Embryonic facial prominence (tissue), 1 donor: Measurements from ENCODE around the gene COL4A2.

Experiments
- DNase-seq: peaks from one replicate; pipeline ENCODE4 v3.0.0-alpha.2; 2016; ENCODE audit errors: extremely low spot score

The COL4A2 gene

DNA sequence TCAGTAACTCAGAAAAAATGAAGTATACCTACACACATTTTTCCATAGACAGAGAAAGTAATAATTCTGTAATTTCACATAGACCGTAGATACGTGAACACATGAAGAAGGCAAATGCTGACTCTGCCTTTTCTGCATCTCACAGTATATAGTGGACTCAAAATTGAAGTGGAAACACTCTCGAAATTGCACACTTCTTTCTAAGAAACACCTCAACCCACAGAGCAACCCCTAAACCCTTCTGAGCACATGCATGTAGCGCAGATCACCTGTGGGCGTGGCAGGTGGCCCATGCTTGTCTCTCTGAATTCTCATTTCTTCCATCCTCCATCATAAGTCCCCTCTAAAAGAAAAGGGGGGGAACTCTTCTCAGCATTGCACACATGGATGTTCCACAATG is 34.9 kb upstream of the COL4A2 start:
- DNase-seq = no peak

- no peak for DNase-seq
Measured at GRCh38 chr13:110272651-110273050, 34.4 kb upstream of the COL4A2 start.

DNA sequence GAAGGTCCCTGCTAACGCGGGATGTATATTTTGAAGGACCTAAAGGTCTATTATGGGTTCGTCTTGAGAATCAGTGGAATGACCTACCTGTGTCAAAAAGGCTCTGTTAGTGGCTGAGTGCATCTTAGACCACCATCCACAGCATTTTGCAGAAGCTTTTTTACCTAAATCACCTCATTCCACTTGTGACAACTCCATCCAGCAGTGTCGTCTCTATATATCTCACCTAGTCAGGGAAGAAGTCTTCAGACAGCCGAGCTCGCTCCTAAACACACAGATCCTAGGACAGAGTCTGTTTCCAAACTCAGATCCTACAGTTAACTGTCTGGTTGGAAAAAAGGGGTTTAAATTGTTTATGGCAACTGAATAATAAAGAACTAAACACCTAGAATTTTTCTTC is 33.8 kb upstream of the COL4A2 start:
- no peak for DNase-seq

GRCh38 chr13:110274687-110275086 is 32.4 kb upstream of the COL4A2 start:
- DNase-seq = no peak

DNA sequence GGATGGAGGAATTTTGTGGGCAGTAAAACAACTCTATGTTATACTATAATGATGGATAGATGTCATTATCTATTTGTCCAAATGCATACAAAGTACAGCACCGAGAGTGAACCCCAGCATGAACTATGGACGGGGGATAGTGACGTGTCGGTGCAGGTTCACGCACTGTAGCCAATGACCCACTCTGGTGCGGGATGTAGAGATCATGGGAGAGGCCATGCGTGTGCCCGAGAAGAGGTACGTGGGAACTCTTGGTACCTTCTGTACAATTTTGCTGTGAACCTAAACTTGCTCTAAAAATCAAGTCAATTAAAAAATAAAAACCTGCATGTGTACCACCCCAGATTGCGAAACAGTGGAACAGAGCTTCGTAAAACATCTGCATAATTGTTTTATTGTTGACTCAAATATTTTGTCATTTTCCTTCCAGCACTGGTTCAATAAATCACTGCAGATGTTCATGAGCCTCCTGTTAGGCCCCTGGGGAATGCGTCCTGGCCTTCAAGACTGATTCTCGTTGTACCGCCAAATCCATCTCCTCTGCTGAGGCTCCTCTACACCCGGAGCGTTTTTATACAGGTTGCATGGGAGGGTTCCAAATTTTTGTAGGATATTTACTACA is 31.0 kb upstream of the COL4A2 start:
- DNase-seq = no peak

GRCh38 chr13:110276553-110276950 is 30.5 kb upstream of the COL4A2 start:
- DNase-seq = no peak

DNA sequence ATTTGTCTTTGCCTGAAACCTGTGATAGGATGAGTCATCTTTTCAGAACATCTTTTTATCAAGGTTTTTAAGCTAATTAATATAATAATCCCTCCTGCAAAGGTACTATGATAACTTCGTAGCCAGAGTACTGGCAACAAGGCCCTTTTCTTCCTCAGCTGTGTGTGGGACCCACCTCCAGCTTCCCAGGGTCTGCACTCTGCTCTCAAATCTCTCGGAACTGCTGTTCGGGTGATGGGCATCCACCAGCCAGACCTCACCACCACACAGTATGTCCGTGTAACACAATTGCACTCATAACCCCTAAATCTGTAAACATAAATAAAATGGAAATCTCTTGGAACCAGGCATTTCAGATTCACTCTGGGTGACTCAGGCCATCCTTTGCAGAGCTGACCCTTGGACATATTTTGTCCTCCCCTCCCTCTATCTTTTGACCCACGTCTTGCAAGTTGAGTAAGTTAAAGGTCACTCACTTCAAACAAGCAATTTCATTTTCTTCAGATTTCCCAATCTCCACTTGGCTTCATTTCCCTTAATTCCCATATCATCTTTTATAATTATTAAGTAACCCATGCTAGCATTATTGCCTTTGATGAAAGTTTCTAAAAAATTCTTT is 29.6 kb upstream of the COL4A2 start:
- no peak for DNase-seq

GRCh38 chr13:110278859-110279258 is 28.2 kb upstream of the COL4A2 start:
- DNase-seq = no peak

- DNase-seq = no peak
Measured at GRCh38 chr13:110279684-110280083, 27.4 kb upstream of the COL4A2 start.

DNA sequence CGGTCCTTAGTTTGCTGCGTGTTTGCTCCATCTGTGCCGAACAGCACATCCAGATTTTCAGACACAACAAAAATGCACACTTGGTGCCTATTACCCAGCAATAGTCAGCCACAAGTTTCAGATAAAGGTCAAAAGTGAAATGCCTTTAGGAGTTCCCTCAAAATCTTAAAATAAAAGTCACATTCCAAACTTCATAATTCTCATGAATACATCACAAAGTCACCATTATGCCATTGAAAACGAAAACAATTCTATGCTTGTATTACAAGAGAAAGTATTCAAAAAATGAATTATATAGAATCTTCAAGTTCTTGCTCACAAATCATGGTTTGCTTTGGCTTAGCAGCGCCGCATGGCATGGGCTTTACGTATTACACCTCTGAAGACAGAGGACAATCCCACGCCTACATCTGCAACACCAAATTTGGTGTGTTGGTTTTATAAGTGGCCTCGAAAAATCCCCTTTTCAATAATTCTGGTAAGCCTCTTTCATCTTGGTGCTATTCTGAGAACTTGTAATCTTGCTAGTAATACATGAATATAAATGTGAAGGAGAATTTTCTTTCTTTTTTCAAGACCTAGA is 26.8 kb upstream of the COL4A2 start:
- DNase-seq = no peak

DNA sequence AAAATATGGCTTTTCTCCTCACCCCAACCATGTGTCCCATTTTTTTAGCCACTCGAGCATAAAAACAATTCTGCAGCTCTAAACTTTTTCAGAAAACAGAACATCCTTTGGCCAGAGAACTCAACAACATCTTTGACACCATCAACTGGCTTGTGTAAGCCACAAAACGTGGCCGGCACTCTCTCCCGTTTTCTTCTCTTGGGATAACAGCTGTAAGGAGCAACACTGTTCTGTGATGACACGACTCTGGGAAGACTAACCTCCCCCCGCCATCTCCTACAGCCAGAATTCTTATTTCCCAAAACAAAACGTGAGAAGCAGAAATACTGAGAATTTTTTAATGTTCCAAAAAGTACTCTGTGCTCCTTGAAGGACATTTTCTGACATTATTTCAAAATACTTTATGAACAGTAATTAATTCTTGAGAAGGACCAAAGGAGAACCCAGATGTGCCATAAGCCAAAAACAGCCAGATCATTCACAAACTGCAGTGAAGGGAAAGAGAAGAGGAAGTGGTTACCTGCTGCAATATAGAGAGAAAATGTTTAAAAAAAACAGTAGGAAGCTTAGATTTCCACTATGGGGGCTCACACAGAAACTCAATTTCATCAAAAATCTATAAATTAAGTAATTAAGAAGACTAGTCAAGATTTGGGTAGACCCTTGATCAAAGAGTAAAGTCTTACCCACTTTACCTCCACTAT is 25.9 kb upstream of the COL4A2 start:
- DNase-seq = no peak

DNA sequence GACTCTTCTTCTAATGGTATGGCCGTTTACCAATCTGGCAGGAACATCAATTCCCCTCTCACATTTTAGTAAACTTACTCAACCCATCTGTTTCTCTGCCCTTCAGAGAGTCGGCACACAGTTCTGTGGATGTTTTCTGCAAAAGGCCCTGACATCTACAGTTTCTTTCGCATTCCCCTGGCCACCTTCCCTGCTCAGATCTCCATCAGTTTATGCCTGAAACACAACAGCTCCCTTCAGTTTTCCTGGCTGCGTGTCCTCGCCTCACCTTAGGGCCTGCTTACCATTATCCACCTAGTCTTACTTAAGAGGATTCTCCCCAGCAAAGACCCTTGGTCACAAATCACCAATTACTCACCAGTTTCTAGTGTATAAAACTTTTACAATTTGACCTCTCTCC is 25.3 kb upstream of the COL4A2 start:
- DNase-seq = no peak

GRCh38 chr13:110282316-110282841 is 24.7 kb upstream of the COL4A2 start:
- no peak for DNase-seq

DNA sequence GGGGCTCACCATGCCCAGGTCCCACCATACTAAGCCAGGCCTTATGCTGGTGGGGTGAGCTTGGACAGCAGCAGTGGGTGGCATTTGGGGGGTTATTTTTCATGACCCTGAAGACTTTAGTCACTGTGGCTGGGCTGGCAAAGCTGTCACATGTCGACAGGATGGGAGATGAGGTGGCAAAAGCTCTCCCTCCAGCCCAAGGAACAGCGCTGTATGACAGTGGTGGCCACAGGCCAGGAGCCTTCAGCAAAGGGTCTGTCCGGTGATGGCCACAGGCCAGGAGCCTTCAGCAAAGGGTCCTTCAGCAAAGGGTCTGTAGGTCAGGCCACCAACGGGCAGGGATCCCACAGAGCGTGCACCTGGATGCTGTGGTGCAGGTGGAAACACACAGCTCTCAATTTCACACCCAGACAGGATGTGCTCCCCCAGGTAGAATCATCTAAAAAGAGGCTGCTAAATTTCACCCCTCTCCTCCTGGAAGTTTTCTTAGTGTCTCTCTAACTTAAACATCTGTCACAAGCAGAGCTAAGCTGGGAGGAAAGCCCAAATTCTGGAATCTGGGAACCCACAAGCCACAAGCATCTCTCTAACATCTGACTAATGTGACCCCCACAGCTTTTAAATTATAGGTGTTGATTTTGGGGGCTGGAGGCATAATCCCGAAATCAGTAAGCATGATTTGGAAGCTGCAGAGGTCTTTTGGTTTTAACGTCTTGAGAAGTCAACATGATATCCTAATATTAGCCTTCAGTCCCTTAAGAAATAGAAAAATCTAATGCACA is 23.2 kb upstream of the COL4A2 start:
- no peak for DNase-seq

DNA sequence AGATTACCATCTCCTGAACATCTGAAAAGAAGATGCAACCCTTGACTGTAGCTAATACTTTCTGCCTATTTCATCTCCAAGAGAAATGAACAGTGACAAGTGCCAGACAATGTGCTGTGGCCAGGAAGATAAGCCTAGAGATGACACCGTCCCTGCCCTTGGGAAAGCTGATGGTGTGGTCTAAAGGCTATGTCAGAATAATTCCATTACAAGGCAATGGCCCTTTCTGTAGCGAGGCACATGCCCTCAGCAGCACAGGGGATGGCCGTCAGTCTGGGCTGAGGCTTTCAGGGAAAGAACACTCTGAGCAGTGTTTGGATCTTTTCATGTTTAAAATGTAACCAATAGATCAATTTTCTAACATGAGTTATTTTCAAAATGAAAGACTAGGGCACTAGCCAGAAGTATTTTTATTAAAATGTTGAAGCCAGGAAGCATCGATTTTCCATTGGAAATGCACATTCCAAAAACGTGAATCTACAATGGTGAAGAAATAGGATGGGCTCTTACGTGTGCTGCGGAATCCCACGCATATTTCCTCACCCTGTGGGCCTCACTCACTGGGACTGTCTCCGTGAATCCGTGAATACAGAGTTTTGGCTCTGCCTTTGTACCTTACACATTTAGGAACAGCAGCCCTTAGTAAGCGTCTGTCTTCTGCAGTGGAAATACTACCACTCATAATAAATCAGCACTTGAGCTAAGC is 22.2 kb upstream of the COL4A2 start:
- DNase-seq = no peak

DNA sequence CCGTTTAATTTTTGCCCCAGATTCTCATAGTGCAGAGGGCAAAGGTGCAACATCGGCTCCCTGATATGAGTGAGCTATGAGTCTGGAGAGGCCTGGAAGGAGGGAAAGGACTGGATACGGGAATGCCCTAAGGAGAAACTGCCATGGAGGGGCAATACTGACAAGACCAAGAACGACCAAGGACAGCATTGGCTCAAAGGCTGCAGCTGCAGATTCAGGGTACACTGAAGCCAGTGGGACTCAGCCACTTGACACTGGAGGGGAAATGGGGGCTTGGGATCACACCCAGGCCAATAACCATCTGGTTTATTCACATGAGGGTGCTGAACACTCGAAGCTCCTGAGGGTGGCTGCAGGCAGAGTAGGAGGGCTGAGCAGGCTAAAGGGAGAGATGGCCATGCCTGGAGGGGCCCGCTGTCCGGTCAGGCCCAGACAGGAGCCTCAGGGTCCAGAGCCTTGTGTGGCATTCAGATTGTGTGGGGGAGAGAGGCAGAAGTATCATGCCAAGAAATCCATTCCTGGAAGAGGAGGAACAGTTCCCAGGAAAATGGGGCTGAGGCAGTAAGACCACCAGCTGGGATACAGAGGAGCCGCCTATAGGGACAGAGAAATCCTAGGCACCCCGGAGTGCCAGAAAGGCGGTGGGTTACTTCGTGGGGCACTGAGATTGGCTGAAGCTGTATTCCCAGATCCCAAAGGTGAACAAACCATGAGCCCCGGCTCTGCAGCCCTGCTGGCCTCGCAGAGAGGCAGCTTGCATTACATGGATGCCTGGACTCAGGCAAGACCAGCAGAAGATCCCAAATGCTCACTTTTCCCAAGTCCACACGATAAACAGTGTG is 20.9 kb upstream of the COL4A2 start:
- no peak for DNase-seq

DNA sequence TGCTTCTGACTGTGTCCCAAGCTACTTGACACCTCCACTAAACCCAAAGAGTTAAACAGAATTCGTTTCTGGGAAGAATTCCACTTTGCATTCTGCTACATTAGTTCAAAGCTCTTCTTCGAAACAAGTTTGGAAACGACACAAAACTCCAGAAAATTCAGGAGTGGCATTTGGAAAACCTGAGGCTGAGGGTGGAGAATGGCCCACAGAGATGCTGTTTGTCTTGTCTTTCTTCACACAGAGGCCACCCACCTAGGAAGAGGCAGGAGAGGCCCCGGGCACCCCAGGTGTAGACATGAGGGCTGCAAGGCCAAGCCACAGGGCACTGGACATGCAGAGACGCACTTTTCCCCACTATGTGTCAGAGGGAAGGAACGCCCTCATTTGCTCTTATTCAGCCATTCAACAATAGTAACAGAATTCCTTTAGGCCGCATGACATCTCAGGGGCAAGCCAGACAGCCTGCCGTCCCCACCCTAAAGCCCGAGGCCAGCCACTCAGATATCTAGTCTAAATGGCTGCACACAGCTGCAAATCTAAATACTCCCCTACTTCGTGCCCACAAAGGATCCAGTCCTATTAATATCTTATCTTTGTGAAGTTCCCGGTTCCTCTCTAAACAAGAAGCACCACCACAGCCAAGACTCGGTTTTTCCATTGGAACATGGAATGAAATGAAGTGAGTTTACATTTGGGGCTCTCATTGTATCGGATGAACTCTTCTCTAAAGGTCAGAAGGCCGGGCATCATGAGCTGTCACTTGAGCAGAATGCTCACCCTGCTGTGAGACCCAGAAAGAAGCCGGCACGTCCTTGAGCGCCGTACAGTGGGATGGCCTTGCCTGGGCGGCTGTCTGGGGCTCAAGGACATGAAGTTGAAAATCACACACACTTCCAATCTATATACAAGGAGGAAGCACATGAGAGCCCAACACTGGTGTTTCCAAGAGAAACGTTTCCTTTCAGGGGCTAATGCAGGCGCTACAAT is 20.0 kb upstream of the COL4A2 start:
- DNase-seq = no peak

- DNase-seq = no peak
Measured at GRCh38 chr13:110289174-110289573, 17.9 kb upstream of the COL4A2 start.

DNA sequence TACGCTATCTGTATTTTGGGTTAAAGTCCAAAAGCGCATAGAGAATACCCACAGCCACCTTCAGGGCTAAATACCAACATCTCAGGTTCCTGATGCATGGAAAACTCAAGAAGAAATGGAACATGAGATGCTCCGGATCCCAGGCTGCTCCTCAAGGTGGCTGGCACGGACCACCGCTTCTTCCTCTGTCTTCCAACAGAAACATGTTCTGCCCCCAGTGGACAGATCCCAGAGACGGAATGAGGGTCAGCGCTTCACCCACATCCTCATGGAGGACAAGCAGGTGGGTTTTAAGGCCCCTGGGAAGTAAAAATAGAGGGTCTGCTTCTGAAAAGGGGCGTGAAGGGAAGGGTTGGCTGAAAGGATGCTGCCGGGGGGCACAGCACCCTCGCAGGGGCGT is 17.4 kb upstream of the COL4A2 start:
- DNase-seq = no peak
